HG02623 (cell line): ENCODE measurements around the gene ITGB4.

Source experiments
- ATAC-seq: cut with Tn5 transposase; IDR thresholded peaks from one replicate; pipeline ENCODE4 v1.9.1; 2021; ENCODE audit warnings: moderate library complexity; ENCODE audit not compliant: unreplicated experiment

Gene ITGB4

GRCh38 chr17:75720656-75721462, at the start of gene ITGB4:
Gene ITGB4 (plus strand): TSS chr17:75721459. CDS start chr17:75724704, 3,245 bp downstream.
- ATAC-seq, result no peak

DNA sequence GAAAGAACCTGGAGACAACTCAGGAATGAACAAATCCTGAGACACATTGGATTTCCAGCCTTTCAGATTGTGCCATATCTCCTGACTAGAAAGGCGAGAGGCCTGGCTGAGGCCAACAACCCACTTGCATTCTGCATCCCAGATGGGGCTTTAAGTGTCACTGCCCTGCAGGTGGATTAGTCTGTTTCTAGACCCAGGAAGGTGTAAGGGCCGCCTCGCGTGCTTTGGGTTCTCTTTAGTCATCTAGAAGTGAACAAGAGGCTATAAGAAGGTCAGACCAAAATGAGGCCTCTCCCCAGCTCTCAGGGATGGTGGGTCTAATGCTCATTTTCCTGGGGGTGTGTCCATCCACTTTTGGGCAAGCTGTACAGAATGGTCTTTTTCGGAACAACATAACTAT, 49.2 kb upstream of the ITGB4 start:
- no peak for ATAC-seq

DNA sequence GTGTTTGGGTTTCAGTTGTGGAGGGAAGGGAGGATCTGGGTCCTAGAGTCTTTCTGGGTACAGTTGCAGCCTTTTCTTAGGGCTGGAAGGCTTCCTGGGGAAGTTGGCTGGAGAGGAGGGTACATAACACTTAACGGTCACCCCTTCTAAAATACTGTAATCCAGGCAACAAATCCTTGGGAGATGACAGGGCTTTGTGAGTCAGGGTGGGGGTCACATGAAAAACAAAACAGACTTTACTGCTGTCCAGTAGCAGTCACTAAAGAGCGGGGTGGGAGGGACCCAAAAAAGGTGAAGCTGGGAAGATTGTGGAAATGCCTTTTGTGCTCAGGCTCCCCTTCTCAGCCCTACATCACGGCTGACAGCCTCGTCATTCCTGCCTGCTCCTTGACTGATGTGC, 47.8 kb upstream of the ITGB4 start:
- ATAC-seq, result no peak

DNA sequence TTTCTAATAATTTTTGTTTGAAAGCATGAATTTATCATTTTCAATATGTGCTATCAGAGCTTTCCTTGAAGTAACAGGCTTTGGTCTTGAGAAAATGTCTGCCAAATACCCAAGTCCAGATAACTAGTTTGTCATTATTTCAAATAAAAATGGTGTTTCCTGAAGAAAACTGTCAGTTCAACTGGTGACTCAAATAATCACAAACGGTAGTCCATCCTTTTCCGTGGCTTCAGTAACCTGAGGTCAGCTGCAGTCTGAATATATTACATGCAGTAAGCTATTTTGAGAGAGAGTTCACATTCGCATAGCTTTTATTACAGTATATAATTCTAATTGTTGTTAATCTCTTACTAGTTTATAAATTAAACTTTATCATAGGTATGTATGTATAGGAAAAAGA, 44.8 kb upstream of the ITGB4 start:
- no peak for ATAC-seq

DNA sequence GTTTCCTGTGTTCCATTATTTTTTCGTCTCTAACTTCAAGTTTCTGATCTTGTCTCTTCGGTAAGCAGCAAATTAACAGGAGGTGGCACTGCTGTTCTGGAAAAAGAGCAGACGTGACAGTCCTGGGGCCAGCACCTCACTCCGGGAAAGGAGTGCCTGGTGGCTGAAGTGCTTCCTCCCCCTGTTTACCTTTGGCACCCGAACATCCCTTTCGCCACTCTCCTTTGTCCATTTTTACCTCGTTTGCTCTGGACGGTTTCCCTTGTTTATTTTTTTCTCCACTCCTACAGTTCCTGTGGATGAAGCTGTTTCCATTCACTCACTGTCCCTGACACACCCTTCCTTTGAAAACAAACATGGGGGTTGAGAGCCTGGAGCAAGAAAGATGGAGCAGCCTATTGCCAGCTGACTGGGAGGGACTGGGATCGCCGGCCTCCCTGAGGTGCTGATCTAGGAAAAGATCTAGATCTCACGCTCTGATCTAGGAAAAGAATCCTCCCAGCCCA, 41.5 kb upstream of the ITGB4 start:
- ATAC-seq, result no peak

DNA sequence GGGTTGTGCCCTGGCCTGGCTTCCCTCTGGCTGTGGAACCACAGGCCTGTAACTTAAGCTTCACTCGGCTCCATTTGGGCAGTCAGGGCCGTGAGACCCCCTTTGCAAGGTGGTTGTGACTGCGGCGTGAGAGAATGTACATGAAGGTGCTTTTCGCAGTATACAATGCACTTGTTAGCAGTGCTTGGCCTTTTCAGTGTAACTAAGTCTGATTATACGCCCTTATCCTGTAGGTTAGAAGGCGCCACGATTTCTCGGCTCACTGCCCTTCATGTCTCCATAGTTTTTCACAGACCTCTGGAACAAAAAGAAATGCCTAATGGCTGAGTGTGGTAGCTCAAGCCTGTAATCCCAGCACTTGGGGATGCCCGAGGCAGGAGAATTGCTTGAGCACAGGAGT, 40.8 kb upstream of the ITGB4 start:
- ATAC-seq, result no peak

DNA sequence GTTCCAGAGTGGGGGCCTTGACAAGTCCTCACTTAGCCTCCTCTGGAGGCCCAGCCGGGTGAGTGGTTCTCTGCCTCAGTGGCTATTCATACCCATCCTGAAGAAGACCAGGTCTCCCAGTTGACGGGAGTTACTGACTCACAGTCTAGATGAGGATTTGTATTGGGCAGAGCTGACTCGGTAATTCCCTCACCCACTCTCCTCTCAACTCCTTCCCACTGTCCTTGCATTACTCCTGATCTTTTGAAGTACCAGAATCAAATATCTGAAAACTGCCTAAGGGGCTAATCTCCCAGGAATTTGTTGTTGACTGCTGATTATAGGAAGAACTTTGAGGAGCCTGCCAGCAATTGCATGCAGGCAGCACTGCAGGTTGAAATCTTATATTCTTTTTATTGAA, 40.0 kb upstream of the ITGB4 start:
- no peak for ATAC-seq

DNA sequence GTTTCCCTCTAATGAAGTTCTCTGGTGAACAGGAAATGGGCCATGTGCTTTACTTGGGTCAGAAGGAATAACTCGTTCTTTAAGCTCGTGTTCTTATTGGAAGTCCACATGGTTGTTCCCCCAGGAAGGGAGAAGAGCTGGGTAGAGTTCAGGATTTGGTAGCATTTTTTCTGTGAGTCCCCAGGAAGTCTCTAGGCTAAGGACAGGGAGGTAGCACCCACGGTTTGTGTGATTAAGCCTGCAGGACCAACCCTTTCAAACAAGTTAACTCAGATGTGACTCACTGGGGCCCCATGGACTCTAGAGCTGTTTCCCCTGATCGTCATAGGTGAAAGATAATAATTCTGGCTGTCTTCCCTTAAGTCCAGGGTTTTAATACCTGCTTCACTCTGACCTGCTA, 37.7 kb upstream of the ITGB4 start:
- ATAC-seq, result no peak

GRCh38 chr17:75684249-75684648, 37.0 kb upstream of the ITGB4 start:
- ATAC-seq, result no peak

DNA sequence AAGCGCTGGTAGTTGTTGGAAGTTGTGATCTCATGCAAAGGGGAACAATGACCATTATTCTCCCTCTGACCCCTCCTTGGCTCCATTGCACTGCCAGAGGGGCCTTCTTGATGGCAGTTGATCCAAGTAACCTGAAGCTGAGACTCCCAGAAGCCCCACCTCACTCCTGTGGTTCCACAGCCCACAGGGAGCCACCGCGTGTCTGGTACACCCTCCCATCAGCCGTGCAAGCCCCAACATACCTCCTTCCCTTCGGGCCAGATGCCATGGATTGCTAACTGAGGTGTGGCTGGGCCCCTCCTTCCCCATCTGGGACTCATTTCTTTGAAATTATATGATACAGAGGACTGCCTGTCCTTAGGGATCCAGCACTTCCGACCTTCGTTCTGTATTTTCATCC, 36.3 kb upstream of the ITGB4 start:
- ATAC-seq, result no peak

- no peak for ATAC-seq
Observed at GRCh38 chr17:75685499-75685898, 35.8 kb upstream of the ITGB4 start.

DNA sequence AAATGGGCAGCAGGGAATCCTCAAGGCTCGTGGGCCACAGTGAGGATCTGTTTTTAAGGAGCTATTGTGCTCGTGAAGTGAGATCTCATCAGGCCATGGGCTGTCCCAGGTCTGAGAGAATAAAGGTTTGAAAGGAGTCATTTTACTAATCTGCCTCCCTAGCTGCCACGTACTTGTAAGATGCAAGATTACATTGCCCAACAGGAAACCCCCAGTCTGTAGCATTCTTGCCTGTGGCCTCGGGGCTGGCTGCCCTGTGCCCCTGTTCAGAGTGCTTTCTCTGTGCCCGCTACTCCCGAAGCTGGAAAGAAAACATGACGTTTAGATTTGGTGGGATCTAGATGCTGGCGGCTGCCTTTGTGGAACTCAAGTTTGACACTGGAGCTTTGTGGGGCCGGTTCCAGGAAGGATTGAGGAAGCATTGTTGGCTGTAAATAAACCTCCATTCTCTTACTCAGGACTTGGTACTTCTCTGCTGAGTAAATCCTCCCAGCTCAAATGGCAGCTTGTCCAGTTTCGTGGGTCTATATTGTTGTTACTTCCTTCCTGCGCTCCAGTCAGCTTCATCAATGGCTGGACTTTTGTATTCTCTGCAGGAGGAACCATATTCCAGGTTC, 32.9 kb upstream of the ITGB4 start:
- ATAC-seq, result no peak

GRCh38 chr17:75689441-75689873, 31.8 kb upstream of the ITGB4 start:
- ATAC-seq, result no peak

DNA sequence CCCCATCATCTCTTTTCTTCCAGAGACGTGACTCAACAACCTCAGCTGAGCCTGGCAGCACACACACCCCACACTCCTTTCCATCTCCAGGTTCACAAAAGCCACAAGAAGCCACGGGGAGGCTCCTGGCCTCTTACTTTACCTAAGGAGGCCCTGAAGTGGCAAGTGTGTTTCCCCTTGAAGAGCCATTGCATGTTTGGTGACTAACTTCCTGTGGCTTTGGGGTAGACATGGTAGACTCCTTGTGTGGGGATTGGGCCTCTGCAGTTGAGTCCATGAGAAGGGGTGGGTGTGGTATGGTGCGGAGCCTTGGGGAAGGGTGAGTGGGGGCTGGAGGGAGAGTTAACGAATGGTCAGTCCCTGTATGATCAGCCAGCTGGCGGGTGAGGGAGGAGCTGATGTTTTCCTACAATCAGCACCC, 29.9 kb upstream of the ITGB4 start:
- no peak for ATAC-seq

- no peak for ATAC-seq
Observed at GRCh38 chr17:75691801-75692626, 29.2 kb upstream of the ITGB4 start.

- no peak for ATAC-seq
Observed at GRCh38 chr17:75692976-75693375, 28.3 kb upstream of the ITGB4 start.

GRCh38 chr17:75693500-75694481, 27.5 kb upstream of the ITGB4 start:
- ATAC-seq, result no peak

- ATAC-seq, result no peak
Observed at GRCh38 chr17:75694536-75694935, 26.7 kb upstream of the ITGB4 start.

DNA sequence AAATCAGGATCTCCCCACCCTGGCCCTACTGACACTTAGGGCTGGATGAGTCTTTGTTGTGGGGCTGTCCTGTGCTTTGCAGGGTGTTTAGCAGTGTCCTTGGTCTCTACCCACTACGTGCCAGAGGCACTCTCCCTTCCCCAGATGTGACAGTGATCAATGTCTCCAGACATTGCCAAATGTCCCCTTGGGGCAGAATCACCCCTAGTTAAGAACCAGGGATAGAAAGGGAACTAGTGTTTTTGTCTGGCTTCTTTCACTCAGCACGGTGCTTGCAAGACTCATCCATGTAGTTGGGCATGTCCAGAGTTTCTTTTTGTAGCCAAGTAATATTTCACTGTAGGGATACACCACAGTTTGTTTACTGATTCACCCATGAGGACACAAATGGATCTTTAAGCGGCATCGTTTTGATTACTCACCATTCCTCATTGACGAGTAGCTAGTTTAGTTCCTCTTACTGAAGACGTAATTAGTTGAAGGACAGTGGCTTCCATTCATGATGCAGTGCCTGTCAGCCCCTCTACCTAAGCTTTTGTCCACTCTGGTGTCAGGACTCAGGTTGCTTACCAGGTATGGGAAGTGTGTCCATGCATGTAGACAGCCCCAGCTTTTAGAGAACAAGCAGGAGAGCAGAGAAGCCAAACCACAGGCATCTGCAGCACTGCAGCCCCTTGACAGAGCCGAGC, 26.0 kb upstream of the ITGB4 start:
- ATAC-seq, result no peak

- ATAC-seq, result no peak
Observed at GRCh38 chr17:75695830-75696271, 25.4 kb upstream of the ITGB4 start.
